ENCODE data around the gene ERBB2. TPM values are rescaled to one million over a fixed set of nuclear protein-coding genes. Genes with fewer than 3 reads are reported as not detected.

The ERBB2 gene
- total and polyA plus RNA-seq, 10 of the 15 experiments (the other 5 are each of a cell fraction or from before 2014, with no cell fraction given): 0.39 to 7.0 (median 4.3) TPM

DNA sequence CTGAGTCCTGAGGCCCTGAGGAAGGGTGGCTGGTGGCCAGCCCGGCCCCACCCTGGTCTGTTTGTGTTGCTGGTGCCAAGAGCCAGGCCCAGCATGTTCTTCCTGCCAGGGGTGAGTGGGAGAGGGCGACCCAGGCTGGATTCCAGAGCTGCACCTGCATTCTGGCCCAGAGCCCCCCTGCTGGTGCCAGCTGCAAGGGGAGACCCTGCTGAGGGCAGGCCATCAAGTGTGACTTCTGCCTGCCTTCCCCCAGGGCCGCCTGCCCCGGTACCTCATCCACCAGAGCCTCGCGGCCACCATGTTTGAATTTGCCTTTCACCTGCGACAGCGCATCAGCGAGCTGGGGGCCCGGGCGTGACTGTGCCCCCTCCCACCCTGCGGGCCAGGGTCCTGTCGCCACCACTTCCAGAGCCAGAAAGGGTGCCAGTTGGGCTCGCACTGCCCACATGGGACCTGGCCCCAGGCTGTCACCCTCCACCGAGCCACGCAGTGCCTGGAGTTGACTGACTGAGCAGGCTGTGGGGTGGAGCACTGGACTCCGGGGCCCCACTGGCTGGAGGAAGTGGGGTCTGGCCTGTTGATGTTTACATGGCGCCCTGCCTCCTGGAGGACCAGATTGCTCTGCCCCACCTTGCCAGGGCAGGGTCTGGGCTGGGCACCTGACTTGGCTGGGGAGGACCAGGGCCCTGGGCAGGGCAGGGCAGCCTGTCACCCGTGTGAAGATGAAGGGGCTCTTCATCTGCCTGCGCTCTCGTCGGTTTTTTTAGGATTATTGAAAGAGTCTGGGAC lies 37.1 kb upstream of the ERBB2 start:
- in situ Hi-C loops (cut with MboI): no loop called here
- H3K36me3 ChIP-seq (ENCODE audit: control insufficient read depth in 2 of 2, insufficient read depth in 2 of 2, low read length in 1 of 2): peaks cover 12 to 21% of the 10 kb centered on the region in 2 experiments; a peak in 3 of 4 replicates
- POLR2A ChIA-PET: no interaction called here
- TF ChIP-seq TCF3 (IDR thresholded peaks at IDR 0.05; ENCODE audit: borderline replicate concordance, insufficient read depth, low read depth, low read length) (no peak), CUX1 (IDR thresholded peaks at IDR 0.05; ENCODE audit: insufficient replicate concordance, low read depth, low read length) (no peak), CBFB (IDR thresholded peaks at IDR 0.05; ENCODE audit: low read depth) (no peak), NRF1 (conservative IDR thresholded peaks at IDR 0.05; ENCODE audit: low read depth, low read length) (no peak), NR2F1 (conservative IDR thresholded peaks at IDR 0.05) (no peak), MXI1 (IDR thresholded peaks at IDR 0.05; ENCODE audit: low read depth, low read length) (no peak), RELA (IDR thresholded peaks at IDR 0.05; ENCODE audit: borderline replicate concordance, partially characterized antibody) (no peak)
- H2AFZ ChIP-seq (ENCODE audit: control insufficient read depth, low read depth, low read length): no peak overlapping the region
- H3K4me1 ChIP-seq (ENCODE audit: control insufficient read depth, insufficient read depth, low read length): peaks cover 6% of the 10 kb centered on the region; the same call in 1 of the 2 replicates
- H3K27ac ChIP-seq (ENCODE audit: control insufficient read depth, insufficient read depth): no peak overlapping the region
- no peak for DNase-seq (ENCODE audit: low read depth, low spot score)
- ATAC-seq: no peak
- no peak overlapping the region for H3K9ac ChIP-seq (ENCODE audit: control insufficient read depth, insufficient read depth, low read length)
- RAD21 ChIA-PET (ENCODE audit: unreplicated experiment): no interaction called here
- SMC1A ChIA-PET (ENCODE audit: uncharacterized antibody, unreplicated experiment): no interaction called here
- CTCF ChIA-PET: interaction anchor here (0.8 to 1.7 kb wide), 2 partner anchors 9 to 41 kb away, joined by 3 to 4 read pairs; no protein-coding TSS in a partner anchor
- BruUV-seq (replicated peaks): no TSS peak
- no peak overlapping the region for H3K4me2 ChIP-seq (ENCODE audit: control insufficient read depth, insufficient read depth)
- no peaks in the 10 kb centered on the region; the same call in 1 of the 2 replicates for H4K20me1 ChIP-seq (ENCODE audit: control insufficient read depth, insufficient read depth)
- peaks cover 3 to 4% of the 10 kb centered on the region in 2 experiments; a peak in 3 of 4 replicates for H3K27me3 ChIP-seq (replicated peaks in 1 of 2; ENCODE audit: control insufficient read depth in 2 of 2, insufficient read depth in 2 of 2, low read length in 1 of 2)
- no peak for FAIRE-seq
- H3K9me3 ChIP-seq (replicated peaks; ENCODE audit: control insufficient read depth, insufficient read depth, low read length): no peaks in the 10 kb centered on the region
- WGBS (ENCODE audit: insufficient coverage, insufficient replicate concordance, low lambda C conversion rate, missing lambda C conversion rate): 68% methylated on average over 19 of the region's 22 CpGs
- intact Hi-C loops (cut with micrococcal nuclease; ENCODE audit: unreplicated experiment): no loop called here
- H3K79me2 ChIP-seq (ENCODE audit: control insufficient read depth, insufficient read depth, low read length): no peaks in the 10 kb centered on the region
- H3K4me3 ChIP-seq: no peak overlapping the region
